ENCODE results near the gene SKAP1.

SKAP1 gene

GRCh38 chr17:48095611-48096010 is 334.4 kb downstream of the SKAP1 start:
- DNase-seq: no peak

- no peak for DNase-seq
Measured at GRCh38 chr17:48093341-48094045, 336.5 kb downstream of the SKAP1 start.

GRCh38 chr17:48084932-48085331 is 345.1 kb downstream of the SKAP1 start:
- no peak for DNase-seq

All from activated CD4-positive, CD25-positive, alpha-beta regulatory T cell treated with anti-CD3 and anti-CD28 coated beads, Interleukin-2, amount 50 U/mL, for 72 hours (primary cell).